ENCODE measurements around the gene PARL. TPM values are rescaled to one million over a fixed set of nuclear protein-coding genes. Genes with fewer than 3 reads are reported as not detected.
"Not testable (repeated sequence)": the region's sequence is repeated elsewhere in the genome, so short reads cannot be mapped to it uniquely, and the experiment has no call there.

PARL gene
- total and polyA plus RNA-seq, 4 donors = 30.0 to 118 (median 54.8) TPM

DNA sequence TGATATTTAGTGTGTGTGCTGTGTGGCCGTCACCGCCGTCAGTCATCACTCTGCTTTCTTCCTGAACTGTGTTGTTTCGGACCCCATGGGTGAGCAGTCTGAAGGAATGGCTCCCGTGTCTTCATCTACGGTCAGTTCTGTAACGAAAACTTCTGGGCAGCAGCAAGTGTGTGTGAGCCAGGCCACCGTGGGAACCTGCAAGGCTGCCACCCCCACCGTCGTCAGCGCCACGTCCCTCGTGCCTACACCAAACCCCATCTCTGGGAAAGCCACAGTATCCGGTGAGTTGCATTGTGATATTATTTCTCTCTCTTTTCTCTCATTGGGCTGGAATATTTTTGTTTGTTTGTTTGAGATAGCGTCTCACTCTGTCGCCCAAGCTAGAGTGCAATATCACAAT lies 94.0 kb downstream of the PARL start:
- Histone ChIP-seq H3K27ac (ENCODE audit: low read depth in 1 of 2, low read length in 1 of 2) (no peak overlapping the region), H3K4me1 (ENCODE audit: control insufficient read depth in 5 of 5, insufficient read depth in 5 of 5, low read length in 5 of 5) (no peaks in the 10 kb centered on the region), H3K27me3 (ENCODE audit: control insufficient read depth in 3 of 3, insufficient read depth in 3 of 3, low read length in 2 of 3) (no peaks in the 10 kb centered on the region), H3K9me3 (ENCODE audit: control insufficient read depth in 4 of 4, insufficient read depth in 3 of 4, low read length in 3 of 4) (no peaks in the 10 kb centered on the region), H3K36me3 (ENCODE audit: control insufficient read depth in 4 of 4, insufficient read depth in 4 of 4, low read length in 4 of 4) (peaks cover 18 to 35% (median 23%) of the 10 kb centered on the region in 4 donors), H3K4me3 (no peak overlapping the region), H3K9ac (ENCODE audit: insufficient read depth in 1 of 2, low read length in 2 of 2) (no peak overlapping the region)
- ATAC-seq (ENCODE audit: insufficient read depth, low FRiP score) = no peak
- TF ChIP-seq, protein P1, sequence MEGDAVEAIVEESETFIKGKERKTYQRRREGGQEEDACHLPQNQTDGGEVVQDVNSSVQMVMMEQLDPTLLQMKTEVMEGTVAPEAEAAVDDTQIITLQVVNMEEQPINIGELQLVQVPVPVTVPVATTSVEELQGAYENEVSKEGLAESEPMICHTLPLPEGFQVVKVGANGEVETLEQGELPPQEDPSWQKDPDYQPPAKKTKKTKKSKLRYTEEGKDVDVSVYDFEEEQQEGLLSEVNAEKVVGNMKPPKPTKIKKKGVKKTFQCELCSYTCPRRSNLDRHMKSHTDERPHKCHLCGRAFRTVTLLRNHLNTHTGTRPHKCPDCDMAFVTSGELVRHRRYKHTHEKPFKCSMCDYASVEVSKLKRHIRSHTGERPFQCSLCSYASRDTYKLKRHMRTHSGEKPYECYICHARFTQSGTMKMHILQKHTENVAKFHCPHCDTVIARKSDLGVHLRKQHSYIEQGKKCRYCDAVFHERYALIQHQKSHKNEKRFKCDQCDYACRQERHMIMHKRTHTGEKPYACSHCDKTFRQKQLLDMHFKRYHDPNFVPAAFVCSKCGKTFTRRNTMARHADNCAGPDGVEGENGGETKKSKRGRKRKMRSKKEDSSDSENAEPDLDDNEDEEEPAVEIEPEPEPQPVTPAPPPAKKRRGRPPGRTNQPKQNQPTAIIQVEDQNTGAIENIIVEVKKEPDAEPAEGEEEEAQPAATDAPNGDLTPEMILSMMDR (IDR thresholded peaks at IDR 0.05; ENCODE audit: control extremely low read depth, extremely low read depth) = no peak
- 96 to 98% methylated on average over 16 of the region's 16 CpGs for WGBS, 2 donors
- no peak for DNase-seq

DNA sequence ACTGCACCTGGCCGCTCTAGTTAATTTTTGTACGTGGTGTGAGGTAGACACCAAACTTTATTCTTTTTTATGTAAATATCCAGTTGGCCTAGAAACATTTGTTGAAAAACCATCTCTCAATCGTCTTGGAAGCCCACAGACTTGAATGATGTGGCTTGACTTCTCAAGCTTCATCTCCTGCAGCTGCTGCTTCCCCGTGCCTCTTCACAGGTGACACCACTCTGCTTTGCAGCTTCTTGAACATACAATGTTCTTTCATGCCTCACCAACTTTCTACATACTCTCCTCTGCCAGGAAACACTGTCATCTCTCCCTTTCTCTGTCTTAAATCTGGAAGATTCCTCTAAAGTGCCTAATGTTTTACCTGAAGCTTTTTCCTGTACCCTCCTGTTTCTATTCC lies 94.9 kb downstream of the PARL start:
- no peak overlapping the region for H3K4me3 ChIP-seq
- DNase-seq = no peak
- no peak for ATAC-seq (ENCODE audit: insufficient read depth, low FRiP score)
- WGBS, 2 donors = 92 to 95% methylated on average over 4 of the region's 4 CpGs
- H3K36me3 ChIP-seq (ENCODE audit: control insufficient read depth in 4 of 4, insufficient read depth in 4 of 4, low read length in 4 of 4) = peaks cover 18 to 35% (median 23%) of the 10 kb centered on the region in 4 donors
- H3K9ac ChIP-seq (ENCODE audit: insufficient read depth in 1 of 2, low read length in 2 of 2) = no peak overlapping the region
- H3K27me3 ChIP-seq (ENCODE audit: control insufficient read depth in 3 of 3, insufficient read depth in 3 of 3, low read length in 2 of 3) = no peaks in the 10 kb centered on the region
- peak overlapping the region in 1 of 2 donors; percentile 3 for H3K27ac ChIP-seq (ENCODE audit: low read depth in 1 of 2, low read length in 1 of 2)
- TF ChIP-seq, protein P1 (IDR thresholded peaks at IDR 0.05; ENCODE audit: control extremely low read depth, extremely low read depth) = no peak
- no peaks in the 10 kb centered on the region for H3K9me3 ChIP-seq (ENCODE audit: control insufficient read depth in 4 of 4, insufficient read depth in 3 of 4, low read length in 3 of 4)
- H3K4me1 ChIP-seq (ENCODE audit: control insufficient read depth in 5 of 5, insufficient read depth in 5 of 5, low read length in 5 of 5) = no peaks in the 10 kb centered on the region

DNA sequence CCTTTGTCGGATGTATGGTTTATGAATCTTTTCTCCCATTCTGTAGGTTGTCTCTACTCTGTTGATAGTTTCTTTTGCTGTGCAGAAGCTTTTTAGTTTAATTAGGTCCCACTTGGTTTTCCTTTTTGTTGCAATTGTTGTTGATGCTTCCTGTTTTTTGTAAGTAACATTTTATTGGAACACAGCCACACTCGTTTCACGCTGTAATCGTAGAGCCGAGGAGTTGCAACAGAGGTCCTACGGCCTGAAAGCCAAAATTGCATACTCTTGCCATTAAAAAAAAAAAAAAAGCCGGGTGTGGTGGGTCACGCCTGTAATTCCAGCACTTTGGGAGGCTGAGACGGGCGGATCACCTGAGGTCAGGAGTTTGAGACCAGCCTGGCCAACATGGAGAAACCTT lies 100.2 kb downstream of the PARL start:
- not testable (repeated sequence) for H3K9me3 ChIP-seq (ENCODE audit: control insufficient read depth in 4 of 4, insufficient read depth in 3 of 4, low read length in 3 of 4); H3K27me3 ChIP-seq (ENCODE audit: control insufficient read depth in 3 of 3, insufficient read depth in 3 of 3, low read length in 2 of 3); H3K4me3 ChIP-seq; H3K27ac ChIP-seq (ENCODE audit: low read depth in 1 of 2, low read length in 1 of 2); H3K9ac ChIP-seq (ENCODE audit: insufficient read depth in 1 of 2, low read length in 2 of 2); ATAC-seq (ENCODE audit: insufficient read depth, low FRiP score); H3K4me1 ChIP-seq (ENCODE audit: control insufficient read depth in 5 of 5, insufficient read depth in 5 of 5, low read length in 5 of 5); DNase-seq
- WGBS, 2 donors = 46 to 71% methylated on average over 10 of the region's 10 CpGs
- H3K36me3 ChIP-seq (ENCODE audit: control insufficient read depth in 4 of 4, insufficient read depth in 4 of 4, low read length in 4 of 4) = peaks cover 21 to 35% (median 27%) of the 10 kb centered on the region in 4 donors

DNA sequence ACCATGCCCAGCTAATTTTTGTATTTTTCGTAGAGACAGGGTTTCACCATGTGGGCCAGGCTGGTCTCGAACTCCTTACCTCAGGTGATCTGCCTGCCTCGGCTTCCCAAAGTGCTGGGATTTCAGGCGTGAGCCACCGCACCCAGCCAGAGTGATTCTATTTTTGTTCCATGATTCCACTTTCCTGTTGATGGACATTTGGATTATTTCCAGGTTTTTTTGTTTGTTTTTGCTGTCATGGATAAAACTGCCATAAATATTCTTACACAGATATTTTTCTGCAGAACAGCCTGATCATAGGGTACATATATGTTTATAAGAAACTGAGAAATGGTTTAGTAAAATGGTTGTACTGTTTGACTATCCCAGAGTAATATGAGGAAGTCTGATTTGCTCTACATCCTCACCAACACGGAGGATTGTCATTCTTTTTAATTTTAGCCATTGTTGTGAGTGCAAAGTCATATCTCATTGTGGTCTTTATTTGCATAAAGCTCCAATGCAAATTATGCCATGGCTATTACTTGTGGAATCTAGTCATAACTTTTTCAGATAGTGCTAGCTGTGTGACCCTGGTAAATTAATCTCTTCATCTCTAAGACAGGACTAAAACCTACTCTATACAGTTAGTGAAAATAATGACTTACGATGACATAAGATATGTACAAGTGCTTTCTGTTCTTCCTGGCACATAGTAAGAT lies 102.0 kb downstream of the PARL start:
- ATAC-seq (ENCODE audit: insufficient read depth, low FRiP score) = no peak
- H3K4me3 ChIP-seq = no peak overlapping the region
- no peaks in the 10 kb centered on the region for H3K9me3 ChIP-seq (ENCODE audit: control insufficient read depth in 4 of 4, insufficient read depth in 3 of 4, low read length in 3 of 4)
- TF ChIP-seq, protein P1 (IDR thresholded peaks at IDR 0.05; ENCODE audit: control extremely low read depth, extremely low read depth) = no peak
- no peaks in the 10 kb centered on the region for H3K27me3 ChIP-seq (ENCODE audit: control insufficient read depth in 3 of 3, insufficient read depth in 3 of 3, low read length in 2 of 3)
- no peak overlapping the region for H3K9ac ChIP-seq (ENCODE audit: insufficient read depth in 1 of 2, low read length in 2 of 2)
- no peak for DNase-seq
- peaks cover 26 to 36% (median 31%) of the 10 kb centered on the region in 4 donors for H3K36me3 ChIP-seq (ENCODE audit: control insufficient read depth in 4 of 4, insufficient read depth in 4 of 4, low read length in 4 of 4)
- no peaks in the 10 kb centered on the region for H3K4me1 ChIP-seq (ENCODE audit: control insufficient read depth in 5 of 5, insufficient read depth in 5 of 5, low read length in 5 of 5)
- no peak overlapping the region for H3K27ac ChIP-seq (ENCODE audit: low read depth in 1 of 2, low read length in 1 of 2)
- WGBS, 2 donors = 72 to 85% methylated on average over 7 of the region's 7 CpGs
